SK-N-SH (cell line): ENCODE measurements around the gene PRELP. TPM values are rescaled to one million over a fixed set of nuclear protein-coding genes. Genes with fewer than 3 reads are reported as not detected.

Experiments
- CTCF ChIA-PET: fragments of 300-600, 350-600 bp; formaldehyde crosslinking; extraction: SDS; loops from one replicate; lab custom pipeline; 2021; lab: Yijun Ruan, JAX
- POLR2A ChIA-PET: fragments of 350-600 bp; sonication (Branson Sonifier 250); formaldehyde crosslinking; extraction: SDS; loops from one replicate; lab custom pipeline; 2020; ENCODE audit warnings: antibody characterized with exemption, inconsistent platforms; lab: Yijun Ruan, JAX
- DNase-seq: peaks from one replicate; pipeline ENCODE4 v3.0.0; 2012
- H2AFZ ChIP-seq: fragments of 200-600 bp; sonication (generic); 2 replicates; pipeline ENCODE4 v1.8.1; 2016; ENCODE audit warnings: antibody characterized with exemption, mild to moderate bottlenecking, low read depth
- H3F3A ChIP-seq: fragments of 200-600 bp; sonication (generic); replicated peaks from 2 replicates; pipeline ENCODE3; 2016; ENCODE audit warnings: antibody characterized with exemption, mild to moderate bottlenecking; ENCODE audit not compliant: insufficient read depth
- H3K27ac ChIP-seq, 2 experiments: fragments of 200-500 bp in 1 of 2; fragments of 200-600 bp in 1 of 2; sonication (Bioruptor generic) in 1 of 2; sonication (generic), shearing (Covaris generic) in 1 of 2; 2 replicates each; pipeline versions ENCODE4 v1.5.1 to v1.6.1; 2014 to 2016; ENCODE audit warnings: low read depth in 2 of 2, inconsistent platforms in 1 of 2, low read length in 1 of 2, mild to moderate bottlenecking in 1 of 2, mixed read lengths in 1 of 2
- H3K27me3 ChIP-seq: fragments of 200-600 bp; sonication (generic), shearing (Covaris generic); 2 replicates; pipeline ENCODE4 v1.6.1; 2016; ENCODE audit warnings: mixed run types; ENCODE audit not compliant: insufficient read depth
- H3K36me3 ChIP-seq, 2 experiments: fragments of 200-500 bp in 1 of 2; fragments of 200-600 bp in 1 of 2; sonication (Bioruptor generic) in 1 of 2; sonication (generic) in 1 of 2; replicated peaks in 1 of 2; 2 replicates each; pipeline versions ENCODE3 to v1.5.1; 2014 to 2016; ENCODE audit warnings: low read length in 1 of 2, mild to moderate bottlenecking in 1 of 2; ENCODE audit not compliant: insufficient read depth in 2 of 2, control insufficient read depth in 1 of 2
- H3K4me1 ChIP-seq, 2 experiments: fragments of 200-500 bp in 1 of 2; fragments of 200-600 bp in 1 of 2; sonication (Bioruptor generic) in 1 of 2; sonication (generic), shearing (Covaris generic) in 1 of 2; 2 replicates each; pipeline versions ENCODE4 v1.5.1 to v1.6.1; 2014 to 2016; ENCODE audit warnings: low read depth in 1 of 2, low read length in 1 of 2, mixed run types in 1 of 2; ENCODE audit not compliant: insufficient read depth in 2 of 2, control insufficient read depth in 1 of 2
- H3K4me2 ChIP-seq: fragments of 200-600 bp; sonication (generic), shearing (Covaris generic); 2 replicates; pipeline ENCODE4 v1.6.1; 2017; ENCODE audit warnings: mixed run types
- H3K4me3 ChIP-seq, 2 experiments: fragments of 200-500 bp in 1 of 2; fragments of 200-600 bp in 1 of 2; sonication (Bioruptor generic) in 1 of 2; sonication (generic), shearing (Covaris generic) in 1 of 2; 2 replicates each; pipeline versions ENCODE4 v1.5.1 to v1.8.1; 2014 to 2016; ENCODE audit warnings: low read depth in 2 of 2, inconsistent platforms in 1 of 2, low read length in 1 of 2, mild to moderate bottlenecking in 1 of 2, mixed read lengths in 1 of 2, moderate library complexity in 1 of 2
- H3K79me2 ChIP-seq: fragments of 200-600 bp; sonication (generic); 2 replicates; pipeline ENCODE4 v1.8.1; 2017; ENCODE audit warnings: mild to moderate bottlenecking; ENCODE audit not compliant: insufficient read depth
- H3K9ac ChIP-seq: fragments of 200-600 bp; sonication (generic); 2 replicates; pipeline ENCODE4 v1.6.1; 2017; ENCODE audit warnings: mixed run types
- H3K9me2 ChIP-seq: fragments of 200-600 bp; sonication (generic); 2 replicates; pipeline ENCODE4 v1.6.1; 2017; ENCODE audit warnings: mixed run types
- H3K9me3 ChIP-seq: fragments of 200-600 bp; sonication (generic); 2 replicates; pipeline ENCODE4 v1.6.1; 2017; ENCODE audit warnings: mixed run types, mild to moderate bottlenecking, moderate library complexity
- H4K20me1 ChIP-seq: fragments of 200-600 bp; sonication (generic); 2 replicates; pipeline ENCODE4 v1.6.1; 2017; ENCODE audit warnings: mild to moderate bottlenecking, mixed run types; ENCODE audit not compliant: insufficient read depth
- CHD2 ChIP-seq: fragments of 150-350 bp; IDR thresholded peaks from 2 replicates; pipeline ENCODE4 v1.6.1; 2018; ENCODE audit warnings: low read length; ENCODE audit not compliant: partially characterized antibody
- EZH2phosphoT487 ChIP-seq: fragments of 200-600 bp; sonication (generic); IDR thresholded peaks from 2 replicates; pipeline ENCODE4 v1.6.1; 2017; ENCODE audit warnings: low read depth, mixed run types, mild to moderate bottlenecking, antibody characterized with exemption, moderate library complexity, borderline replicate concordance
- FOXM1 ChIP-seq: IDR thresholded peaks from 2 replicates; pipeline ENCODE4 v1.4.0; 2012; ENCODE audit warnings: low read depth, mild to moderate bottlenecking
- GABPA ChIP-seq: IDR thresholded peaks from 2 replicates; pipeline ENCODE4 v1.4.0; 2012; ENCODE audit warnings: low read depth, mild to moderate bottlenecking
- GATA2 ChIP-seq: sonication (generic); formaldehyde crosslinking; IDR thresholded peaks from 2 replicates; pipeline ENCODE4 v1.5.0; 2020; ENCODE audit warnings: mild to moderate bottlenecking, missing genetic modification reagents
- JUND ChIP-seq: IDR thresholded peaks from 2 replicates; pipeline ENCODE4 v1.4.0; 2012
- MEF2A ChIP-seq: IDR thresholded peaks from 2 replicates; pipeline ENCODE4 v1.4.0; 2012; ENCODE audit warnings: low read depth, borderline replicate concordance
- MXI1 ChIP-seq: IDR thresholded peaks from 2 replicates; pipeline ENCODE4 v1.6.1; 2012; ENCODE audit warnings: mild to moderate bottlenecking, low read depth, low read length, improper control_type of control experiment
- NFIC ChIP-seq: IDR thresholded peaks from 2 replicates; pipeline ENCODE4 v1.4.0; 2012; ENCODE audit warnings: borderline replicate concordance
- NRF1 ChIP-seq: IDR thresholded peaks from 2 replicates; pipeline ENCODE4 v1.6.1; 2012; ENCODE audit warnings: low read depth, mild to moderate bottlenecking, low read length
- REST ChIP-seq: IDR thresholded peaks from 2 replicates; pipeline ENCODE4 v1.6.1; 2012; ENCODE audit warnings: mild to moderate bottlenecking, low read depth, low read length, moderate library complexity
- RFX5 ChIP-seq: IDR thresholded peaks from 2 replicates; pipeline ENCODE4 v1.6.1; 2012; ENCODE audit warnings: mild to moderate bottlenecking, improper control_type of control experiment, low read length
- RXRA ChIP-seq: IDR thresholded peaks from 2 replicates; pipeline ENCODE4 v1.4.0; 2012; ENCODE audit warnings: low read depth, mild to moderate bottlenecking, borderline replicate concordance
- USF1 ChIP-seq: IDR thresholded peaks from 2 replicates; pipeline ENCODE4 v1.4.0; 2012; ENCODE audit warnings: low read depth, borderline replicate concordance
- WGBS: methylation state at CpG from one replicate; pipeline ENCODE4 v1.1.6; 2017; ENCODE audit warnings: low lambda C conversion rate; 5-methylcytosine and 5-hydroxymethylcytosine counted together
- polyA plus RNA-seq, 3 experiments: library from polyadenylated mRNA; depleted of rRNA; stranded (reverse); fragments of >200 nt; gene quantifications; 2 replicates each; pipeline ENCODE4 v1.2.3, GENCODE V29; 2012
- TF ChIP-seq, protein P1 (sequence below): fragments of 150-350 bp; IDR thresholded peaks from 2 replicates; pipeline ENCODE4 v1.6.1; 2016; ENCODE audit warnings: mild to moderate bottlenecking, low read depth, low read length
- TF ChIP-seq, protein P2 (sequence below): IDR thresholded peaks from 2 replicates; pipeline ENCODE4 v1.4.0; 2012; ENCODE audit warnings: low read depth
- TF ChIP-seq, protein P3 (sequence below): IDR thresholded peaks from 2 replicates; pipeline ENCODE4; 2012

Gene PRELP
- polyA plus RNA-seq, 1 of the 3 experiments (the other 2 are of a cell fraction): 0.48 TPM

DNA sequence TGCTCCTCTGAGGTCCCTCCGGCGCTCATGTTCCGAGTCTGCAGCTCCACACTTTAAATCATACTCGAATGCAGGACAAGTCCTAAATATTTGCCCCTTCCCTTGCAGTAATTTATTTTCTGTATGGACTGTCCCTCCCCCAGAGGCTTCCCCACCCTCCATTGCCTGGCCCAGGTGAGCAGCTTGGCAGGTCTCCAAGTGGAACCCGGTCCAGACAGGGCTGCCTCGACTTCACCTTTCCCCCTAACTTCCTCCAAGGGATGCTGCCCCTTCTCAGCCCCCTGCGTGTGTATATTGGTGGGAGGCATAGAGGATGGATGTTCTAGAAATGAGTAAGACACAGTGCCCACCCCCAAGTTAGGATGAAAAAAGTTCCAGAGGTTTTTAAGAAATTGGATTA is 12.9 kb downstream of the PRELP start (continued):
- TF ChIP-seq, protein P1, sequence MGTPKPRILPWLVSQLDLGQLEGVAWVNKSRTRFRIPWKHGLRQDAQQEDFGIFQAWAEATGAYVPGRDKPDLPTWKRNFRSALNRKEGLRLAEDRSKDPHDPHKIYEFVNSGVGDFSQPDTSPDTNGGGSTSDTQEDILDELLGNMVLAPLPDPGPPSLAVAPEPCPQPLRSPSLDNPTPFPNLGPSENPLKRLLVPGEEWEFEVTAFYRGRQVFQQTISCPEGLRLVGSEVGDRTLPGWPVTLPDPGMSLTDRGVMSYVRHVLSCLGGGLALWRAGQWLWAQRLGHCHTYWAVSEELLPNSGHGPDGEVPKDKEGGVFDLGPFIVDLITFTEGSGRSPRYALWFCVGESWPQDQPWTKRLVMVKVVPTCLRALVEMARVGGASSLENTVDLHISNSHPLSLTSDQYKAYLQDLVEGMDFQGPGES: no peak
- TF ChIP-seq CHD2: no peak
- no peak for TF ChIP-seq GABPA
- TF ChIP-seq NRF1: no peak
- no peak for TF ChIP-seq FOXM1

DNA sequence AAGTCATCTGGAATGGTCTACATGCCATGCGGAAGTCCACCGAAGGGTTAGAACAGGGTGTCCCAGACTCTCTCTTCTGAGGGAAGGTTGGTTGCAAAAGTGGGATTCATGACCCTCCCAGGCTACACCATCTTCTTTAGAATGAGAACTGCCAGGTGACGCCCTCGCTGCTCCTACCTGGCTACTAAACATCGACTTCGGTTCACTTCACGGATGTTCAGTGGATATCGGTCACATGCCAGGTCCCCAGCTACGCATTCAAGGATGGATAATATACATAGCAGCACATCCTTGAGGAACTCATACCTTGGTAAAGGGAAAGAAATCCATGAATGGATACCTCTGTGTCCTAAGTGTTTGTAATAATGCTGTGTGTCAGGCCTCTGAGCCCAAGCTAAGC is 15.0 kb downstream of the PRELP start:
- H3K4me2 ChIP-seq: no peak overlapping the region
- no peaks in the 10 kb centered on the region for H4K20me1 ChIP-seq
- POLR2A ChIA-PET: no interaction called here
- no peaks in the 10 kb centered on the region for H3K79me2 ChIP-seq
- H3K4me1 ChIP-seq: peaks cover 0 to 20% of the 10 kb centered on the region in 2 experiments; a peak in 1 of 4 replicates
- WGBS: 93% methylated on average over 9 of the region's 9 CpGs
- no peaks in the 10 kb centered on the region for H3K9me2 ChIP-seq
- no peak for DNase-seq
- no peak overlapping the region for H2AFZ ChIP-seq
- TF ChIP-seq FOXM1 (no peak), NFIC (no peak), JUND (no peak), GATA2 (CRISPR knock-in tag) (no peak), NRF1 (no peak), MXI1 (no peak), RFX5 (no peak), REST (no peak), GABPA (no peak), USF1 (no peak), RXRA (no peak), MEF2A (no peak), EZH2phosphoT487 (no peak)
- TF ChIP-seq, protein P2, sequence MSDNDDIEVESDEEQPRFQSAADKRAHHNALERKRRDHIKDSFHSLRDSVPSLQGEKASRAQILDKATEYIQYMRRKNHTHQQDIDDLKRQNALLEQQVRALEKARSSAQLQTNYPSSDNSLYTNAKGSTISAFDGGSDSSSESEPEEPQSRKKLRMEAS: no peak
- TF ChIP-seq, protein P3, sequence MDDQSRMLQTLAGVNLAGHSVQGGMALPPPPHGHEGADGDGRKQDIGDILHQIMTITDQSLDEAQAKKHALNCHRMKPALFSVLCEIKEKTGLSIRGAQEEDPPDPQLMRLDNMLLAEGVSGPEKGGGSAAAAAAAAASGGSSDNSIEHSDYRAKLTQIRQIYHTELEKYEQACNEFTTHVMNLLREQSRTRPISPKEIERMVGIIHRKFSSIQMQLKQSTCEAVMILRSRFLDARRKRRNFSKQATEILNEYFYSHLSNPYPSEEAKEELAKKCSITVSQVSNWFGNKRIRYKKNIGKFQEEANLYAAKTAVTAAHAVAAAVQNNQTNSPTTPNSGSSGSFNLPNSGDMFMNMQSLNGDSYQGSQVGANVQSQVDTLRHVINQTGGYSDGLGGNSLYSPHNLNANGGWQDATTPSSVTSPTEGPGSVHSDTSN: no peak
- TF ChIP-seq, all 33 proteins: peak for 0
- Histone ChIP-seq H3K9me3 (no peaks in the 10 kb centered on the region), H3K36me3 (no peaks in the 10 kb centered on the region), H3K9ac (no peak overlapping the region), H3K27me3 (no peaks in the 10 kb centered on the region), H3K4me3 (no peak overlapping the region), H3F3A (peaks cover 6% of the 10 kb centered on the region), H3K27ac (no peak overlapping the region)
- CTCF ChIA-PET: interaction anchor here (1.0 to 19.8 kb wide), 4 partner anchors 15 to 223 kb away, joined by 3 to 351 read pairs (median 6); no protein-coding TSS in a partner anchor
